GM12864 (cell line): ENCODE results near the gene TRRAP.

Experiments used
- DNase-seq: peaks from one replicate; pipeline ENCODE4 v3.0.0-alpha.2; 2011; ENCODE audit warnings: low read depth
- H3K4me3 ChIP-seq: 2 replicates; pipeline ENCODE4 v1.5.1; 2011; ENCODE audit warnings: mild to moderate bottlenecking, low read depth, low read length, control low read depth
- CTCF ChIP-seq: IDR thresholded peaks from 2 replicates; pipeline ENCODE4 v1.5.1; 2011; ENCODE audit warnings: low read depth, mild to moderate bottlenecking, moderate library complexity, low read length, control low read depth, inconsistent platforms; ENCODE audit errors: missing control alignments

The TRRAP gene

GRCh38 chr7:98944386-98944785 is 66.1 kb downstream of the TRRAP start:
- TF ChIP-seq CTCF, result no peak
- H3K4me3 ChIP-seq, result no peak overlapping the region
- no peak for DNase-seq

GRCh38 chr7:98945852-98946251 is 67.5 kb downstream of the TRRAP start:
- no peak for TF ChIP-seq CTCF
- DNase-seq, result no peak
- no peak overlapping the region for H3K4me3 ChIP-seq

GRCh38 chr7:98946389-98946788 is 68.1 kb downstream of the TRRAP start:
- H3K4me3 ChIP-seq, result no peak overlapping the region
- no peak for TF ChIP-seq CTCF

GRCh38 chr7:98949336-98950044 is 71.2 kb downstream of the TRRAP start:
- TF ChIP-seq CTCF, result no peak

More at GRCh38 chr7:98946389-98946788, 68.1 kb downstream of the TRRAP start:
- DNase-seq, result no peak

GRCh38 chr7:98955992-98956391 is 77.7 kb downstream of the TRRAP start:
- TF ChIP-seq CTCF, result no peak
- DNase-seq, result no peak
- no peak overlapping the region for H3K4me3 ChIP-seq

More at GRCh38 chr7:98949336-98950044, 71.2 kb downstream of the TRRAP start:
- no peak overlapping the region for H3K4me3 ChIP-seq
- DNase-seq, result no peak

GRCh38 chr7:98956469-98956868 is 78.1 kb downstream of the TRRAP start:
- no peak overlapping the region for H3K4me3 ChIP-seq
- TF ChIP-seq CTCF, result no peak
- no peak for DNase-seq

GRCh38 chr7:98956937-98957336 is 78.6 kb downstream of the TRRAP start:
- TF ChIP-seq CTCF, result no peak
- no peak overlapping the region for H3K4me3 ChIP-seq
- no peak for DNase-seq
